Measurements from ENCODE around the gene MZF1.
A peak's percentile ranks its signal among the peaks of the same experiment; 100 is the strongest.

The MZF1 gene

DNA sequence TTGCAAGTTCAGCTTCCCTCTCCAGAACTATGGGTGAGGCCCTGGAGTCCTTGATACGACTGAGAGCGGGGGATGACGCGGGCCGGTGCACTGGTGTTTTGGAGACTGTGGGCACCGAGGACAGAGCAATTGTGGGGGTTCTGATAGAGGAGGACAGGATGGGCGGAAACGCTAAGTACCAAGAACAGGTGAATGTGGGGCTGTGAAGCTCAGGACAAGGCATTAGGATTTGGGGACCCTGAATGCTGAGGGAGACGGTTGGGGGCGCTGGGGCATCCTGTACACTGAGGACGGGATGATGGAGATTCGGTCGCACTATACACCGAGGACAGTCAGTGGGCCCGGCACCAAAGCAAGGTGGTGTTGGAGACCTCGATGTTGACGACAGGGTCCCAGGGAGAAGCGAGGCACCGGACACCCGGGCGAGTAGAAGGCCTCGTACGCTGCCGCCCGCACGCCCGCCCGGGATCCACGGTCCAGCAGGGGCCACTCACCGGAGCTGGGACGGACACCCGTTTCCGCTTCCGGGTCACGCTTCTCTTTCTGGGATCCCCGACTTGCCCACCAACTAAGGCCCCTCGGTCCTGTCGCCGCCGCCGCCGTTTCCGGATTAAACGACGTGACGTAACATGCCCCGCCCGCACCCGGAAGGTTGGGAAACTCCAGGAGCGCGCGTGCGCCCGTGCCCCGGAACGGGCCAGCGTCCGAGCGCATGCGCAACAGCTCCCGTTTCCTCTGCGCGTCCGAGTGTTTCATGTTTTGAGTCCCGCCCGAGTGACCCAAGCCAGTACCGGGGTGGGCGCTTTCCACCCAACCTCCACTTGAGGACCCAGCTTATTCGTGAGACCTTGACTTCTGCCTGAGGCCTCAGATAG lies 18.4 kb downstream of the MZF1 start, which contains the start of gene CHMP2A (continued):
- TF ChIP-seq, protein P1, sequence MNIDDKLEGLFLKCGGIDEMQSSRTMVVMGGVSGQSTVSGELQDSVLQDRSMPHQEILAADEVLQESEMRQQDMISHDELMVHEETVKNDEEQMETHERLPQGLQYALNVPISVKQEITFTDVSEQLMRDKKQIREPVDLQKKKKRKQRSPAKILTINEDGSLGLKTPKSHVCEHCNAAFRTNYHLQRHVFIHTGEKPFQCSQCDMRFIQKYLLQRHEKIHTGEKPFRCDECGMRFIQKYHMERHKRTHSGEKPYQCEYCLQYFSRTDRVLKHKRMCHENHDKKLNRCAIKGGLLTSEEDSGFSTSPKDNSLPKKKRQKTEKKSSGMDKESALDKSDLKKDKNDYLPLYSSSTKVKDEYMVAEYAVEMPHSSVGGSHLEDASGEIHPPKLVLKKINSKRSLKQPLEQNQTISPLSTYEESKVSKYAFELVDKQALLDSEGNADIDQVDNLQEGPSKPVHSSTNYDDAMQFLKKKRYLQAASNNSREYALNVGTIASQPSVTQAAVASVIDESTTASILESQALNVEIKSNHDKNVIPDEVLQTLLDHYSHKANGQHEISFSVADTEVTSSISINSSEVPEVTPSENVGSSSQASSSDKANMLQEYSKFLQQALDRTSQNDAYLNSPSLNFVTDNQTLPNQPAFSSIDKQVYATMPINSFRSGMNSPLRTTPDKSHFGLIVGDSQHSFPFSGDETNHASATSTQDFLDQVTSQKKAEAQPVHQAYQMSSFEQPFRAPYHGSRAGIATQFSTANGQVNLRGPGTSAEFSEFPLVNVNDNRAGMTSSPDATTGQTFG (tag by site-specific recombination; IDR thresholded peaks at IDR 0.05; ENCODE audit: borderline replicate concordance): no peak; the same call in 1 of the 2 replicates
- TF ChIP-seq OVOL3 (tag by site-specific recombination; IDR thresholded peaks at IDR 0.05) (peak; percentile 53), CTCF (tag by site-specific recombination; IDR thresholded peaks at IDR 0.05) (peak; percentile 82), ZNF677 (tag by site-specific recombination; IDR thresholded peaks at IDR 0.05) (no peak), PRDM6 (tag by site-specific recombination; IDR thresholded peaks at IDR 0.05) (no peak), ZNF600 (tag by site-specific recombination; IDR thresholded peaks at IDR 0.05) (no peak), ZNF530 (tag by site-specific recombination; IDR thresholded peaks at IDR 0.05; ENCODE audit: low read depth) (no peak), GLIS2 (tag by site-specific recombination; IDR thresholded peaks at IDR 0.05) (peak; percentile 81), ZNF580 (tag by site-specific recombination; IDR thresholded peaks at IDR 0.05) (peak; percentile 78; the same call in 1 of the 2 replicates), ZNF501 (tag by site-specific recombination; IDR thresholded peaks at IDR 0.05) (no peak; the same call in 1 of the 2 replicates), HOXC10 (CRISPR knock-in tag; IDR thresholded peaks at IDR 0.05) (peak; percentile 75; the same call in 1 of the 2 replicates), SETDB1 (IDR thresholded peaks at IDR 0.05; ENCODE audit: insufficient read length, low read length) (no peak), ZNF19 (tag by site-specific recombination; IDR thresholded peaks at IDR 0.05; ENCODE audit: low read depth) (no peak), ATF2 (tag by site-specific recombination; IDR thresholded peaks at IDR 0.05; ENCODE audit: low read depth) (peak; percentile 84), KLF9 (tag by site-specific recombination; IDR thresholded peaks at IDR 0.05; ENCODE audit: low read depth) (no peak; the same call in none of the 2 replicates), ZNF521 (tag by site-specific recombination; IDR thresholded peaks at IDR 0.05) (no peak), GLI4 (tag by site-specific recombination; IDR thresholded peaks at IDR 0.05) (no peak), ZNF354C (tag by site-specific recombination; IDR thresholded peaks at IDR 0.05; ENCODE audit: borderline replicate concordance, low read depth) (no peak), REPIN1 (tag by site-specific recombination; IDR thresholded peaks at IDR 0.05; ENCODE audit: low read depth) (no peak), IKZF3 (tag by site-specific recombination; IDR thresholded peaks at IDR 0.05) (peak; percentile 62; the same call in 1 of the 2 replicates), GLI2 (tag by site-specific recombination; IDR thresholded peaks at IDR 0.05; ENCODE audit: borderline replicate concordance, low read depth) (no peak), ZNF529 (tag by site-specific recombination; IDR thresholded peaks at IDR 0.05; ENCODE audit: insufficient replicate concordance) (no peak), ZNF292 (tag by site-specific recombination; IDR thresholded peaks at IDR 0.05; ENCODE audit: borderline replicate concordance, low read depth) (no peak), WT1 (tag by site-specific recombination; IDR thresholded peaks at IDR 0.05) (peak; percentile 56; the same call in 1 of the 2 replicates), KLF7 (tag by site-specific recombination; IDR thresholded peaks at IDR 0.05; ENCODE audit: borderline replicate concordance) (no peak), ZNF140 (tag by site-specific recombination; IDR thresholded peaks at IDR 0.05) (no peak), SP3 (tag by site-specific recombination; IDR thresholded peaks at IDR 0.05) (peak; percentile 81), ZNF658 (tag by site-specific recombination; IDR thresholded peaks at IDR 0.05) (no peak), ZBTB7A (tag by site-specific recombination; IDR thresholded peaks at IDR 0.05; ENCODE audit: low read depth) (peak; percentile 82; the same call in 1 of the 2 replicates), ZNF596 (tag by site-specific recombination; IDR thresholded peaks at IDR 0.05) (no peak)
- TF ChIP-seq, protein P2, sequence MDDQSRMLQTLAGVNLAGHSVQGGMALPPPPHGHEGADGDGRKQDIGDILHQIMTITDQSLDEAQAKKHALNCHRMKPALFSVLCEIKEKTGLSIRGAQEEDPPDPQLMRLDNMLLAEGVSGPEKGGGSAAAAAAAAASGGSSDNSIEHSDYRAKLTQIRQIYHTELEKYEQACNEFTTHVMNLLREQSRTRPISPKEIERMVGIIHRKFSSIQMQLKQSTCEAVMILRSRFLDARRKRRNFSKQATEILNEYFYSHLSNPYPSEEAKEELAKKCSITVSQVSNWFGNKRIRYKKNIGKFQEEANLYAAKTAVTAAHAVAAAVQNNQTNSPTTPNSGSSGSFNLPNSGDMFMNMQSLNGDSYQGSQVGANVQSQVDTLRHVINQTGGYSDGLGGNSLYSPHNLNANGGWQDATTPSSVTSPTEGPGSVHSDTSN (CRISPR knock-in tag; IDR thresholded peaks at IDR 0.05): peak; percentile 98
